Measurements from ENCODE around the gene ZNF277. TPM values are rescaled to one million over a fixed set of nuclear protein-coding genes. Genes with fewer than 3 reads are reported as not detected.

Gene ZNF277
- total RNA-seq, 1 experiment from 2014 or later: 21.3 TPM

DNA sequence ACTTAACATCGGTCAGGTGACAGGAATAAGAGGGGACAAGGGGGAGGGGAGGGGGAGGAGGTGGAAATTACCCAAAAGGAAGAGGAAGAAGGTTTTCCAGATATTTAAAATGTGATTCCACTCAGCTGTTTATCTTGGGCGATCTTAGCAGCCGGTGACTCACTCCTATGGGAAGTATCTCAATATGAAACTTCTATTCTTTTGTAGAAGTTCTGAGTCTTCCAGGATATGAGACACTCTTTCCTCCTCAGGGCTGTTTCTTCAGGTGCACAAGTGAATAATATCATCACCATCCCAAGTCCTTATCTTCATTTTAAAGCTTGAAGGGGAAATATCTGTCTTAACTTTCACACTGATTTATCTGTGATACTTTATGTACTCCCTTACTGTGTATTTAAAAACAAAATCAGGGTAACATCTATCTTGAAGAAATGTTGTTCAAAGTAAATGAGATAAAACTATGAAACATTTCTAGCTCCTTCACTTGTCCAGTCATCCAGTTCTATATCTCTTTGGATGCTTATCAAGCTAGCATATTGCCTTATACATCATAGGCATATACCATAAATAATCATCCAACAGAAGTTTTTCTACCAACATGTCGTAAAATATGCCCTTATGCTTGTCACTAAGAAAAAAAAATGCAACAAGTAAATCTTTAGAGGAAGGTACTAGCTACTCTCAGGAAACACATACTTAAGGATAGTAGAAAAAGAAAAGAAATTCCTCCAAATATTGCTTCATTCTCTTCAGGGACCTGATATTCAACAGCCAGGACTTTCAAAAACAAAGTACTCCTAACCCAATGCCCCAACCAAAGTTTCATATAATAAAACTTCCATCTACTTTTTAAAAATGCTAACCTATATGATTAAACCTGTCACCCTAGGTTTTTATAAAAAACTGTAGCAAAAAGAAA lies 14.0 kb upstream of the ZNF277 start:
- RAD21 ChIA-PET (ENCODE audit: low non-redundant PET in 1 of 2, low total read pairs in 2 of 2, uncharacterized antibody in 2 of 2, unreplicated experiment in 2 of 2): no interaction called here
- Histone ChIP-seq H3K9me2 (ENCODE audit: insufficient read depth) (no peaks in the 10 kb centered on the region), H4K20me1 (ENCODE audit: insufficient read depth) (no peaks in the 10 kb centered on the region), H3K36me3 (ENCODE audit: control insufficient read depth in 1 of 2, insufficient read depth in 2 of 2, low read length in 2 of 2) (no peaks in the 10 kb centered on the region), H3K79me2 (ENCODE audit: insufficient read depth, low read length) (no peaks in the 10 kb centered on the region), H3K27me3 (ENCODE audit: insufficient read depth, low read length) (no peaks in the 10 kb centered on the region), H3K4me1 (ENCODE audit: control insufficient read depth in 1 of 2, insufficient read depth in 2 of 2, low read length in 2 of 2) (no peaks in the 10 kb centered on the region), H3K27ac (ENCODE audit: low read depth, low read length) (no peak overlapping the region), H3K4me2 (ENCODE audit: low read length) (no peak overlapping the region), H3K9me3 (ENCODE audit: control insufficient read depth in 1 of 2, insufficient read depth in 1 of 2, low read depth in 1 of 2, low read length in 2 of 2) (no peaks in the 10 kb centered on the region), H2AFZ (ENCODE audit: low read depth, low read length, poor library complexity, severe bottlenecking) (no peak overlapping the region), H3K9ac (ENCODE audit: low read length) (no peak overlapping the region), H3K4me3 (replicated peaks in 1 of 2; ENCODE audit: low read depth in 1 of 2, low read length in 2 of 2) (no peak overlapping the region)
- no TSS peak for BruUV-seq (replicated peaks)
- no peak for DNase-seq (ENCODE audit: low read depth, low spot score)
- POLR2A ChIA-PET: no interaction called here
- intact Hi-C loops (cut with micrococcal nuclease): no loop called here
- CTCF ChIA-PET: no interaction called here
- no peak for ATAC-seq
- TF ChIP-seq JUND (IDR thresholded peaks at IDR 0.05) (0 out of 2 replicates have a peak, but pooled peaks have one; percentile 21), FOSL1 (IDR thresholded peaks at IDR 0.05; ENCODE audit: low read depth) (peak; percentile 30)
- TF ChIP-seq, protein P1, sequence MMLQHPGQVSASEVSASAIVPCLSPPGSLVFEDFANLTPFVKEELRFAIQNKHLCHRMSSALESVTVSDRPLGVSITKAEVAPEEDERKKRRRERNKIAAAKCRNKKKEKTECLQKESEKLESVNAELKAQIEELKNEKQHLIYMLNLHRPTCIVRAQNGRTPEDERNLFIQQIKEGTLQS (IDR thresholded peaks at IDR 0.05): no peak

DNA sequence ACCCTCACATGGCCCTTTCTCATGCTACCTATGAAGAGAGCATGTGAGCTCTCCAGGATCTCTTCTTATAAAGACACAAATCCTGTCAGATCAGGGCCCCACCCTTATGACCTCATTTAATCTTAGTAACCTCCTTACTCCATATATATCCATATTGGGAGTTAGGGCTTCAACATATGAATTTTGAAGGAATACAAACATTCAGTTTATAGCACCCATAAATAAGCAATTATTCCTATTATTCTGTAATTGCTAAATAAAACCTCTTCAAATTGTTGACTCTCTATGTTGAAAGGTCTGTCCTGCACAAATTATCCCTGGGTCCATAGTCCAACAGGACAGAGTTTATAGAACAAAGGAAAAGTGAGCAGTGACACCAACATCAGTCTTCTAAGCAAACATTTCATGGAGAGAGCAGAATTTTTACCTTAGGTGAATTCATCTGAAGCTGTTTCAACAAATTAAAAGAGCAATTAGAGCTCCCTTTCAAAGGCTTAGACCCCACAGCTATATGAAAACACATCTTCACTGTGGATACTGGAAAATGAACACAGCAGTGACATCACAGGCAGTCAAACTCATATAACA lies 12.5 kb upstream of the ZNF277 start:
- no peak for DNase-seq (ENCODE audit: low read depth, low spot score)
- Histone ChIP-seq H3K27ac (ENCODE audit: low read depth, low read length) (no peak overlapping the region), H3K9ac (ENCODE audit: low read length) (no peak overlapping the region), H3K9me2 (ENCODE audit: insufficient read depth) (no peaks in the 10 kb centered on the region), H3K9me3 (ENCODE audit: control insufficient read depth in 1 of 2, insufficient read depth in 1 of 2, low read depth in 1 of 2, low read length in 2 of 2) (no peaks in the 10 kb centered on the region), H3K4me2 (ENCODE audit: low read length) (no peak overlapping the region), H3K79me2 (ENCODE audit: insufficient read depth, low read length) (no peaks in the 10 kb centered on the region), H3K4me1 (ENCODE audit: control insufficient read depth in 1 of 2, insufficient read depth in 2 of 2, low read length in 2 of 2) (peaks cover 0 to 2% of the 10 kb centered on the region in 2 experiments; a peak in 1 of 4 replicates), H4K20me1 (ENCODE audit: insufficient read depth) (no peaks in the 10 kb centered on the region), H3K27me3 (ENCODE audit: insufficient read depth, low read length) (no peaks in the 10 kb centered on the region), H2AFZ (ENCODE audit: low read depth, low read length, poor library complexity, severe bottlenecking) (no peak overlapping the region), H3K36me3 (ENCODE audit: control insufficient read depth in 1 of 2, insufficient read depth in 2 of 2, low read length in 2 of 2) (no peaks in the 10 kb centered on the region), H3K4me3 (replicated peaks in 1 of 2; ENCODE audit: low read depth in 1 of 2, low read length in 2 of 2) (no peak overlapping the region)
- RAD21 ChIA-PET (ENCODE audit: low non-redundant PET in 1 of 2, low total read pairs in 2 of 2, uncharacterized antibody in 2 of 2, unreplicated experiment in 2 of 2): no interaction called here
- BruUV-seq (replicated peaks): no TSS peak
- POLR2A ChIA-PET: no interaction called here
- ATAC-seq: no peak
- CTCF ChIA-PET: no interaction called here
- intact Hi-C loops (cut with micrococcal nuclease): no loop called here
- no peak for TF ChIP-seq POLR2AphosphoS5 (IDR thresholded peaks at IDR 0.05; ENCODE audit: low read depth, low read length)
- TF ChIP-seq EZH2 (IDR thresholded peaks at IDR 0.05): no peak
- TF ChIP-seq FOSL1 (IDR thresholded peaks at IDR 0.05; ENCODE audit: low read depth): no peak
- TF ChIP-seq RAD21 (IDR thresholded peaks at IDR 0.05; ENCODE audit: low read depth): no peak
- TF ChIP-seq, protein P1 (IDR thresholded peaks at IDR 0.05): no peak
- TF ChIP-seq, protein P2, sequence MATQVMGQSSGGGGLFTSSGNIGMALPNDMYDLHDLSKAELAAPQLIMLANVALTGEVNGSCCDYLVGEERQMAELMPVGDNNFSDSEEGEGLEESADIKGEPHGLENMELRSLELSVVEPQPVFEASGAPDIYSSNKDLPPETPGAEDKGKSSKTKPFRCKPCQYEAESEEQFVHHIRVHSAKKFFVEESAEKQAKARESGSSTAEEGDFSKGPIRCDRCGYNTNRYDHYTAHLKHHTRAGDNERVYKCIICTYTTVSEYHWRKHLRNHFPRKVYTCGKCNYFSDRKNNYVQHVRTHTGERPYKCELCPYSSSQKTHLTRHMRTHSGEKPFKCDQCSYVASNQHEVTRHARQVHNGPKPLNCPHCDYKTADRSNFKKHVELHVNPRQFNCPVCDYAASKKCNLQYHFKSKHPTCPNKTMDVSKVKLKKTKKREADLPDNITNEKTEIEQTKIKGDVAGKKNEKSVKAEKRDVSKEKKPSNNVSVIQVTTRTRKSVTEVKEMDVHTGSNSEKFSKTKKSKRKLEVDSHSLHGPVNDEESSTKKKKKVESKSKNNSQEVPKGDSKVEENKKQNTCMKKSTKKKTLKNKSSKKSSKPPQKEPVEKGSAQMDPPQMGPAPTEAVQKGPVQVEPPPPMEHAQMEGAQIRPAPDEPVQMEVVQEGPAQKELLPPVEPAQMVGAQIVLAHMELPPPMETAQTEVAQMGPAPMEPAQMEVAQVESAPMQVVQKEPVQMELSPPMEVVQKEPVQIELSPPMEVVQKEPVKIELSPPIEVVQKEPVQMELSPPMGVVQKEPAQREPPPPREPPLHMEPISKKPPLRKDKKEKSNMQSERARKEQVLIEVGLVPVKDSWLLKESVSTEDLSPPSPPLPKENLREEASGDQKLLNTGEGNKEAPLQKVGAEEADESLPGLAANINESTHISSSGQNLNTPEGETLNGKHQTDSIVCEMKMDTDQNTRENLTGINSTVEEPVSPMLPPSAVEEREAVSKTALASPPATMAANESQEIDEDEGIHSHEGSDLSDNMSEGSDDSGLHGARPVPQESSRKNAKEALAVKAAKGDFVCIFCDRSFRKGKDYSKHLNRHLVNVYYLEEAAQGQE (IDR thresholded peaks at IDR 0.05; ENCODE audit: low read depth): no peak

Measured in HCT116 (cell line).